HepG2 (cell line): ENCODE data around the gene MAJIN. TPM values are rescaled to one million over a fixed set of nuclear protein-coding genes. Genes with fewer than 3 reads are reported as not detected.

Source experiments
- CBX1 ChIP-seq: IDR thresholded peaks from one replicate; pipeline ENCODE4 v1.6.1; 2016; ENCODE audit warnings: antibody characterized with exemption, low read depth
- DRAP1 ChIP-seq: IDR thresholded peaks from 2 replicates; pipeline ENCODE4 v1.6.1; 2016; ENCODE audit warnings: missing genetic modification reagents, missing compliant biosample characterization
- GATA4 ChIP-seq: sonication (generic); IDR thresholded peaks from 2 replicates; pipeline ENCODE4 v1.6.1; 2016; ENCODE audit warnings: antibody characterized with exemption, low read depth, borderline replicate concordance
- JDP2 ChIP-seq: sonication (generic); formaldehyde crosslinking; IDR thresholded peaks from 2 replicates; pipeline ENCODE4 v1.8.1; 2022; ENCODE audit warnings: missing genetic modification reagents, borderline replicate concordance
- NFYB ChIP-seq: sonication (generic); formaldehyde crosslinking; IDR thresholded peaks from 2 replicates; pipeline ENCODE4 v1.4.0; 2020; ENCODE audit warnings: missing genetic modification reagents
- POGK ChIP-seq: sonication (generic); formaldehyde crosslinking; conservative IDR thresholded peaks from 2 replicates; pipeline ENCODE4 v1.8.0; 2022; ENCODE audit warnings: mild to moderate bottlenecking, moderate library complexity, missing genetic modification reagents
- PREB ChIP-seq: sonication (generic); formaldehyde crosslinking; IDR thresholded peaks from 2 replicates; pipeline ENCODE4 v1.4.0; 2020; ENCODE audit warnings: missing genetic modification reagents
- TBP ChIP-seq: sonication (generic); formaldehyde crosslinking; IDR thresholded peaks from 2 replicates; pipeline ENCODE4 v1.5.0; 2020; ENCODE audit warnings: missing genetic modification reagents
- YY1 ChIP-seq: IDR thresholded peaks from 2 replicates; pipeline ENCODE4 v1.6.1; 2011; ENCODE audit warnings: low read length, low read depth, moderate library complexity, mild to moderate bottlenecking; ENCODE audit not compliant: insufficient read depth, insufficient replicate concordance
- ZGPAT ChIP-seq: IDR thresholded peaks from 2 replicates; pipeline ENCODE4 v1.6.1; 2016; ENCODE audit warnings: mild to moderate bottlenecking
- ZMYM4 ChIP-seq: sonication (generic); formaldehyde crosslinking; IDR thresholded peaks from 2 replicates; pipeline ENCODE4 v1.8.1; 2023; ENCODE audit warnings: mild to moderate bottlenecking, missing genetic modification reagents
- ZNF569 ChIP-seq: sonication (generic); formaldehyde crosslinking; IDR thresholded peaks from 2 replicates; pipeline ENCODE4 v1.5.0; 2020; ENCODE audit warnings: mild to moderate bottlenecking, missing genetic modification reagents, moderate library complexity, borderline replicate concordance
- ZNF572 ChIP-seq: sonication (generic); formaldehyde crosslinking; IDR thresholded peaks from 2 replicates; pipeline ENCODE4 v1.5.1; 2020; ENCODE audit warnings: mild to moderate bottlenecking, missing genetic modification reagents
- ZNF609 ChIP-seq: sonication (generic); formaldehyde crosslinking; IDR thresholded peaks from 2 replicates; pipeline ENCODE4 v1.4.0; 2020; ENCODE audit warnings: mild to moderate bottlenecking, missing genetic modification reagents, borderline replicate concordance
- ZNF615 ChIP-seq: sonication (generic); formaldehyde crosslinking; IDR thresholded peaks from 2 replicates; pipeline ENCODE4 v1.5.0; 2020; ENCODE audit warnings: mild to moderate bottlenecking, missing genetic modification reagents, borderline replicate concordance
- ZNF652 ChIP-seq: IDR thresholded peaks from 2 replicates; pipeline ENCODE4 v1.6.1; 2016; ENCODE audit warnings: low read depth, borderline replicate concordance
- ZNF724P ChIP-seq: sonication (generic); formaldehyde crosslinking; IDR thresholded peaks from 2 replicates; pipeline ENCODE4 v1.8.0; 2022; ENCODE audit warnings: missing genetic modification reagents, borderline replicate concordance
- ZNF747 ChIP-seq: sonication (generic); formaldehyde crosslinking; IDR thresholded peaks from 2 replicates; pipeline ENCODE4 v1.8.1; 2023; ENCODE audit warnings: missing genetic modification reagents, mild to moderate bottlenecking, borderline replicate concordance
- ZSCAN9 ChIP-seq: IDR thresholded peaks from 2 replicates; pipeline ENCODE4 v1.6.1; 2016; ENCODE audit warnings: borderline replicate concordance
- polyA plus RNA-seq, 8 experiments: library from polyadenylated mRNA; depleted of rRNA in 3 of 8; stranded (reverse) in 7 of 8; unstranded in 1 of 8; fragments of >200 nt; fragmentation: Illumina TruSeq in 4 of 8; extraction: Trizol in 4 of 8; gene quantifications; 2 replicates each; pipeline versions ENCODE4 v1.2.1 to v1.2.3, GENCODE V29; 2011 to 2016; ENCODE audit warnings: low read depth in 4 of 8, missing spikeins in 1 of 8, mixed read lengths in 1 of 8; ENCODE audit not compliant: insufficient read depth in 1 of 8
- total RNA-seq, 5 experiments: library from RNA; depleted of rRNA; stranded (reverse); fragments of >200 nt; fragmentation: Illumina TruSeq; extraction: Trizol; gene quantifications; 2 replicates each; pipeline ENCODE4 v1.2.3, GENCODE V29; 2016; ENCODE audit warnings: low read depth in 1 of 5

MAJIN gene
- total and polyA plus RNA-seq, 2 of the 13 experiments (the other 11 are each of a cell fraction or from before 2014, with no cell fraction given) = not detected

- TF ChIP-seq POGK (peak; percentile 71), JDP2 (CRISPR knock-in tag) (no peak), DRAP1 (peak; percentile 54), ZNF569 (CRISPR knock-in tag) (0 out of 2 replicates have a peak, but pooled peaks have one; percentile 39), GATA4 (no peak), ZMYM4 (CRISPR knock-in tag) (peak; percentile 76), ZSCAN9 (CRISPR knock-in tag) (peak; percentile 5; the same call in 1 of the 2 replicates), ZNF572 (CRISPR knock-in tag) (no peak), ZGPAT (peak; percentile 75), ZNF615 (CRISPR knock-in tag) (no peak), ZNF609 (CRISPR knock-in tag) (no peak; the same call in 1 of the 2 replicates), CBX1 (peak; percentile 49), ZNF724P (peak; percentile 37; the same call in 1 of the 2 replicates), PREB (CRISPR knock-in tag) (no peak), ZNF652 (no peak), NFYB (peak; percentile 90), YY1 (no peak), ZNF747 (CRISPR knock-in tag) (0 out of 2 replicates have a peak, but pooled peaks have one; percentile 45), TBP (CRISPR knock-in tag) (0 out of 2 replicates have a peak, but pooled peaks have one; percentile 17)
These were observed 42.2 kb upstream of the MAJIN start, which contains the start of gene ARL2 (continued) for GRCh38 chr11:65013888-65014725.
